HUES64 (cell line): ENCODE measurements around the gene GRIA3.
"Not testable (repeated sequence)": the region's sequence is repeated elsewhere in the genome, so short reads cannot be mapped to it uniquely, and the experiment has no call there.

Experiments
- H3K27ac ChIP-seq: 2 replicates; pipeline ENCODE4 v1.7.0; 2013; ENCODE audit warnings: low read depth, low read length, inconsistent platforms
- H3K27me3 ChIP-seq: 2 replicates; pipeline ENCODE4 v1.6.1; 2013; ENCODE audit warnings: mild to moderate bottlenecking, low read length; ENCODE audit not compliant: insufficient read depth
- H3K36me3 ChIP-seq: 2 replicates; pipeline ENCODE4 v1.6.1; 2013; ENCODE audit warnings: mild to moderate bottlenecking, low read length; ENCODE audit not compliant: insufficient read depth
- H3K4me1 ChIP-seq: 2 replicates; pipeline ENCODE4 v1.6.1; 2013; ENCODE audit warnings: mild to moderate bottlenecking, low read length, moderate library complexity; ENCODE audit not compliant: insufficient read depth
- H3K4me3 ChIP-seq: 2 replicates; pipeline ENCODE4 v1.5.1; 2013; ENCODE audit warnings: mild to moderate bottlenecking, low read length, moderate library complexity
- H3K9ac ChIP-seq: 2 replicates; pipeline ENCODE4 v1.6.1; 2013; ENCODE audit warnings: mild to moderate bottlenecking, low read depth, low read length
- H3K9me3 ChIP-seq: 2 replicates; pipeline ENCODE4 v1.6.1; 2013; ENCODE audit warnings: low read depth, low read length; ENCODE audit not compliant: insufficient read depth
- WGBS: fragments of 150-250, 120-280 bp; methylation state at CpG from one replicate; pipeline ENCODE4 v1.1.7; 2013; ENCODE audit warnings: missing lambda C conversion rate; 5-methylcytosine and 5-hydroxymethylcytosine counted together

GRIA3 gene

GRCh38 chrX:123272630-123273029, 88.6 kb downstream of the GRIA3 start:
- no peaks in the 10 kb centered on the region for H3K27me3 ChIP-seq
- no peak overlapping the region for H3K9ac ChIP-seq
- H3K4me1 ChIP-seq = no peaks in the 10 kb centered on the region
- whole genome bisulfite sequencing = 94% methylated on average over 3 of the region's 4 CpGs
- H3K9me3 ChIP-seq = no peaks in the 10 kb centered on the region
- H3K36me3 ChIP-seq = no peaks in the 10 kb centered on the region
- H3K4me3 ChIP-seq = no peak overlapping the region
- H3K27ac ChIP-seq = no peak overlapping the region

- no peak overlapping the region for H3K9ac ChIP-seq
Observed at GRCh38 chrX:123274796-123275195, 90.7 kb downstream of the GRIA3 start.

GRCh38 chrX:123277347-123277746, 93.3 kb downstream of the GRIA3 start:
- no peaks in the 10 kb centered on the region for H3K27me3 ChIP-seq
- no peaks in the 10 kb centered on the region for H3K4me1 ChIP-seq
- 79% methylated on average over 4 of the region's 4 CpGs for WGBS
- H3K9me3 ChIP-seq = no peaks in the 10 kb centered on the region
- H3K27ac ChIP-seq = no peak overlapping the region
- no peaks in the 10 kb centered on the region for H3K36me3 ChIP-seq
- H3K4me3 ChIP-seq = no peak overlapping the region
- H3K9ac ChIP-seq = no peak overlapping the region

More at GRCh38 chrX:123274796-123275195, 90.7 kb downstream of the GRIA3 start:
- no peak overlapping the region for H3K4me3 ChIP-seq
- H3K9me3 ChIP-seq = no peaks in the 10 kb centered on the region
- H3K36me3 ChIP-seq = no peaks in the 10 kb centered on the region
- H3K4me1 ChIP-seq = no peaks in the 10 kb centered on the region
- H3K27me3 ChIP-seq = no peaks in the 10 kb centered on the region
- no peak overlapping the region for H3K27ac ChIP-seq
- WGBS = 100% methylated on average over 1 of the region's 2 CpGs

- Histone ChIP-seq H3K9me3 (no peaks in the 10 kb centered on the region), H3K9ac (no peak overlapping the region), H3K36me3 (no peaks in the 10 kb centered on the region), H3K27me3 (no peaks in the 10 kb centered on the region), H3K4me1 (no peaks in the 10 kb centered on the region), H3K27ac (no peak overlapping the region), H3K4me3 (no peak overlapping the region)
- 85% methylated on average over 3 of the region's 3 CpGs for whole genome bisulfite sequencing
Observed at GRCh38 chrX:123277821-123278220, 93.7 kb downstream of the GRIA3 start.

GRCh38 chrX:123282241-123282640, 98.2 kb downstream of the GRIA3 start:
- Histone ChIP-seq H3K27ac (no peak overlapping the region), H3K27me3 (no peaks in the 10 kb centered on the region), H3K4me3 (no peak overlapping the region), H3K9ac (no peak overlapping the region), H3K4me1 (no peaks in the 10 kb centered on the region), H3K9me3 (no peaks in the 10 kb centered on the region), H3K36me3 (no peaks in the 10 kb centered on the region)
- 90% methylated on average over 5 of the region's 5 CpGs for whole genome bisulfite sequencing

GRCh38 chrX:123283407-123283806, 99.3 kb downstream of the GRIA3 start:
- WGBS = 42% methylated on average over 6 of the region's 6 CpGs
- not testable (repeated sequence) for H3K9me3 ChIP-seq, H3K27me3 ChIP-seq, H3K36me3 ChIP-seq, H3K9ac ChIP-seq, H3K4me1 ChIP-seq, H3K4me3 ChIP-seq, H3K27ac ChIP-seq

- no peak overlapping the region for H3K9ac ChIP-seq
- no peak overlapping the region for H3K4me3 ChIP-seq
- no peak overlapping the region for H3K27ac ChIP-seq
- no peaks in the 10 kb centered on the region for H3K9me3 ChIP-seq
- H3K4me1 ChIP-seq = no peaks in the 10 kb centered on the region
- WGBS = 94% methylated on average over 3 of the region's 3 CpGs
- no peaks in the 10 kb centered on the region for H3K27me3 ChIP-seq
- H3K36me3 ChIP-seq = no peaks in the 10 kb centered on the region
Observed at GRCh38 chrX:123291623-123292022, 107.5 kb downstream of the GRIA3 start.

- H3K27me3 ChIP-seq = no peaks in the 10 kb centered on the region
- H3K4me3 ChIP-seq = no peak overlapping the region
- no peaks in the 10 kb centered on the region for H3K9me3 ChIP-seq
- no peak overlapping the region for H3K9ac ChIP-seq
- no peaks in the 10 kb centered on the region for H3K4me1 ChIP-seq
- H3K27ac ChIP-seq = no peak overlapping the region
- whole genome bisulfite sequencing = 100% methylated on average over 1 of the region's 1 CpG
- H3K36me3 ChIP-seq = no peaks in the 10 kb centered on the region
Observed at GRCh38 chrX:123298026-123298425, 113.9 kb downstream of the GRIA3 start.

- WGBS = 86% methylated on average over 2 of the region's 2 CpGs
- Histone ChIP-seq H3K36me3 (no peaks in the 10 kb centered on the region), H3K27me3 (no peaks in the 10 kb centered on the region), H3K27ac (no peak overlapping the region), H3K4me1 (no peaks in the 10 kb centered on the region), H3K9me3 (no peaks in the 10 kb centered on the region), H3K4me3 (no peak overlapping the region), H3K9ac (no peak overlapping the region)
Observed at GRCh38 chrX:123303429-123303828, 119.4 kb downstream of the GRIA3 start.

GRCh38 chrX:123308658-123309057, 124.6 kb downstream of the GRIA3 start:
- Histone ChIP-seq H3K27ac (no peak overlapping the region), H3K9me3 (no peaks in the 10 kb centered on the region)
- 95% methylated on average over 5 of the region's 5 CpGs for WGBS

GRCh38 chrX:123310112-123310511, 126.0 kb downstream of the GRIA3 start:
- H3K4me3 ChIP-seq = no peak overlapping the region
- no peaks in the 10 kb centered on the region for H3K9me3 ChIP-seq
- H3K9ac ChIP-seq = no peak overlapping the region
- no peaks in the 10 kb centered on the region for H3K27me3 ChIP-seq
- no peaks in the 10 kb centered on the region for H3K4me1 ChIP-seq
- no peak overlapping the region for H3K27ac ChIP-seq
- no peaks in the 10 kb centered on the region for H3K36me3 ChIP-seq

More at GRCh38 chrX:123308658-123309057, 124.6 kb downstream of the GRIA3 start:
- Histone ChIP-seq H3K9ac (no peak overlapping the region), H3K4me3 (no peak overlapping the region), H3K27me3 (no peaks in the 10 kb centered on the region), H3K36me3 (no peaks in the 10 kb centered on the region), H3K4me1 (no peaks in the 10 kb centered on the region)

GRCh38 chrX:123311486-123311885, 127.4 kb downstream of the GRIA3 start:
- Histone ChIP-seq H3K36me3 (no peaks in the 10 kb centered on the region), H3K27me3 (no peaks in the 10 kb centered on the region)
- no CpG with 5 or more reads among the region's 1 CpG for WGBS

More at GRCh38 chrX:123311486-123311885, 127.4 kb downstream of the GRIA3 start:
- H3K9ac ChIP-seq = no peak overlapping the region
- no peak overlapping the region for H3K4me3 ChIP-seq
- H3K9me3 ChIP-seq = no peaks in the 10 kb centered on the region
- no peak overlapping the region for H3K27ac ChIP-seq
- no peaks in the 10 kb centered on the region for H3K4me1 ChIP-seq
